Hematopoietic multipotent progenitor cell treated with erythropoietin and hydrocortisone succinate and interleukin-3 and kit ligand, for 4 days (in vitro differentiated cells): Measurements from ENCODE around the gene MYO10.
"Not testable (repeated sequence)": the region's sequence is repeated elsewhere in the genome, so short reads cannot be mapped to it uniquely, and the experiment has no call there.

Experiments used
- DNase-seq: peaks from one replicate; pipeline ENCODE4 v3.0.0-alpha.2; 2015

Gene MYO10

DNA sequence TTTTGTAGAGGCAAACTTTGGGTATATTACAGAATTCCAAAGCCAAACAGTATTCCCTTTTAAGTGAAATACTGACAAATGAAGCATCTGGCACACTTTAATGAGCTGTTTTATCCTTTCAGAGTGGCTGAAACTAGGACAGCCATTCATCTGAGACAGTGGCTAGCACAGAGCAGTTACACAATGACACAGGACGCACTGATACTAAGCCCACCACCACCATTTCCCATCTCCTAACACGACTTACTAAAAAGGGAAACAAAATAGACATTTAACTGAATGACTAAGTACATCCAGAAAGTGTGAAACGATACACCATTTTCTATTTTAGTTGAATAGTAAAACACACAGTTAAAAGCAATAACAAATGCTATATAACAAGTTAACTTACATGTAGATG, 198.9 kb downstream of the MYO10 start:
- no peak for DNase-seq

DNA sequence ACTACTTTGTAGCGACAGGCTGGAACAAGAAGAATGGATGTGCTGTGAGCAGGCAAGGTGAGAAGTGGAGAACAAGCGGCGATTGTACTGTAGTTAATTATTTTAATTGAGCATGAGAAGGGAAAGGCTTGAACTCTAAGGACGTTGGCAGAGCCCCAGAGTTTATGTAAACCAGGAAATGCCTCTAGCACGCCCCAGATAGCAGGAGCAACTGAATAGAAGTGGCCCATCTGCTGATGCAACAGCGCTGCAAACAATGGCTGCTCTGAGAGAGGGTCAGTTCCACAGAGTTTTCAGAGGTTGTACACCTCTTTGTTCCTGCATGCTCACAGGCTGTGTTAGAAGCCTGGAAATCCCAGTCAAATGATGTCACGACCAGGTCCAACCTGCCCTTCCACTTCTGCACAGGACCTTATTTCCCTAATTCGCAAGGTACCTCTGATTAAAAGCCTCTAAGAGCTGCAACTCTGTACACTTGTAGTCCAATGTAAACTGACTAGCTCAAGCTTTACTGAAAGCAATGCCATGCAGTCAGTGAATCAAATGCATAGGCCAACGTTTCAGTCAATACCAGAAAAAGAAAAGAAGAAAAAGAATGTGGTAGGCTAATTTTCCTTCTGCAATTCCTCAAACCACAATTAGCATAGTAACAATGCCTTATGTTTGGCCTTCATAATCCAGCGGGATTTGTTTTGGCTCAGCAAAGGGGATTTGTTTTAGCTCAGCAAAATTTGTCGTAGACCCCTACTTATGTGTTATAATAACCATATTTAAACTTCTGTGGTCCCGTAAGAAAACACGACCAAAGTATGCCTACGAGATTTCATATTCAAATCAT, 199.7 kb downstream of the MYO10 start:
- DNase-seq, result peak; percentile 19

DNA sequence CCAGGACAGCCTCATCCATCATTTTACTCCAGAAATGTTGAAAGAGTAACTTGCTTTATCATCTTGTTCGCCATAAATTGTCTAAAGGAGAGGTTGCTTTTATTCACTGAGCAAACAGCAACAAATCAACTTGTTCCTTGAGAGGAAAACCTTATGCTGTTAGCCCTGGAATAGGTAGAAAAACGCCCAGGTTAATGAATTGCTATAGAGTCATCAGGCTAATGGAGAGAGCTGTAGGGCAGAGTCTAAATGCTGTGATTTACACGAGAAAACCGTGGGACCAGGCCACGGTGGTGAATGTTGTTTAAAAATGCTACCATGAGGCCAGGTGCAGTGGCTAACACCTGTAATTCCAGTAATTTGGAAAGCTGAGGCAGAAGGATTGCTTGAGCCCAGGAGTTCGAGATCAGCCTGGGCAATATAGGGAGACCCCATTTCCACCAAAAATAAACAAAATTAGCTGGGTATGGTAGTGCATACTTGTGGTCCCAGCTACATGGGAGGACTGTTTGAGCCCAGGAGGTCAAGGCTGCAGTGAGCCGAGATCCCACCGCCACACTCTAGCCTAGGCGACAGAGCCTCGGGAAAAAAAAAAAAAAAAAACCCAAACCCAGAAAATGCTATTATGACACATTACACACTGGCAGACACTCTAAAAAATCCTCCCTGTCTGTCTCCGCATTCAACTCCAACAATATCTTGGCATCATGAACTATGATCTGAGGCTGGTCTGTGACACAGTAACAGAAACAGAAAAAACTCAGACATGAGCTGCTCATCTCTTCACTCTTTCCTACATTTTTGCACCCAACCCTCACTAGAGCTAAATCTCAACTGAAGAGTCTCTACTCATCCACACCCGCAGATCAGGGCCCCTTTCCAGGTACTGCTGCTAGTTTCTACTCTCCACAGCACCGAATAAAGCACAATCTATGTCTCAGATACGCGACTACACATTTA, 200.7 kb downstream of the MYO10 start:
- no peak for DNase-seq

DNA sequence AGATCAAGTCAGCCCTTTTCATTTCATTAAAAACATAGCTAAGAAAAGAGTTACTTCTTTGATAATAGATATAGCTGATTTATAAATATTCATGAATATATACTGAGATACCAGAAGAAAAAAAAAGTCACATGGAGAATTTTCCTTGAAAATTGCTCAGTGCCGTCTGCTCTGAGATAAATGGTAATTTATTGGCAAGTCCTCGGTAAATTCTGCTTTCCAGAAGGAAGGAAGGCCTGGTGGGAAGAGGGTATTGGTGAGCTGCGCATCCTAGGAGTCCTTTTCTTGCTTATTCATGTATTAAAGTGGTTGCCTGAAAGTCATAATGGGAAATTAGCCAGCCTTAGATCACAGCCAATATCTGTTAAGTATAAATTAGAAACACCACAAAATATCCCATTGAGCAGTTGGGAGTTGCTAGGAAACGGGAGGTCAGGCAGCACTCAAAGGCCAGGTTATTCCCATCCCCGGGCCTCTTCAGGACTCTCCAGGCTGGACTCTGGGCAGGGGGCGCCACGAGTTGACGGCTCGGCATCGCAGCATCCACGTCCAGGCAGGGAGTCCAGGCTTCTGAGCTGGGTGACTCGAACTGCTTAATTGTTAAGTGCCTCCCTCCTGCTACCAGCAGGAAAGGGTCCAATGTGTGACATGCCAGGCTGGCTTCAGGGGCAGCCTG, 202.6 kb downstream of the MYO10 start:
- DNase-seq, result no peak

DNA sequence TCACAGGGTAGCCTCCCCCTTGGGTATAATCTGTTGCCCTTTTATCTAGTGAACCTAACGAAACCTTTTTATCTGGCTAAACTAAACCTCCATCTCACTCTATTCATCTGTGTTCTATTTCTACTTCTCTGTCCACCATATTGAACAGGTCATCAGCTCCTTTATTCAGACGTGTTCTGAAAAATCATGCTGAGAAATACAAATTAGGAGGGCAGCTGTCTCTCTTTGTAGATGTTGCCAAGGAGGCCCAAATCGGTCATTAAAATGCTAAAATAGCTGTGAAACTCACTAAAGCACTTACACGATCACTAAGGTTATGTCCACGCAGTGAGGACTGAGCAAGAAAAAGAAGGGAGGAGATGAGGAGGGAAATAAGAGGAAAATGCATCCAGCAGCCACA, 203.7 kb downstream of the MYO10 start:
- DNase-seq, result no peak

DNA sequence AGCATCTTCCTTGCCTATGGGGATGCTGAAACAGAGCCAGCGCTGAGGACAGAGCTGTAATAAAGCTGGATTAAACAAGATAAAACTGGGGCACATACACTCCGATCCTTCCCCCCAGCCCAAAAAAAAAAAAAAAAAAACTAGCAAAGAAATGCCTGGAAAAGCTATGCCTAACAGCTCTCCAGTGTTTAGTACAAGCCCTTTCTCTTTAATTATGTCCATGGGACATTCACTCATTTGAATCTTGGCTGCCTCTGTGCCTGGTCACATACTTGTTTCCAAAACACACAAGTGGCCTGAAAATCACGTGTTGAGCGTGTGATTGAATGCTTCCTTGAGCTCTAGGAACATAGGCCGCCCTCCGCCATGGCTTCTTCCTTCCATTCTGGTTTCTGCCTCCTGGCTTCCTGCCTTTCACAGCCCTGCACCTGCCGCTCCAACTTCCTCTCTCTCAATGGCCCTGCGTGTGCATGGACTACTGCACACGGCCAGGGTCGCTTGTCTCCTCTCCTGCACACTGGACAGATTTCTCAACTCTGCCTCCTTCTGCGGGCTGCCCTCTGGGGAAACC, 208.2 kb downstream of the MYO10 start:
- peak; percentile 33 for DNase-seq

DNA sequence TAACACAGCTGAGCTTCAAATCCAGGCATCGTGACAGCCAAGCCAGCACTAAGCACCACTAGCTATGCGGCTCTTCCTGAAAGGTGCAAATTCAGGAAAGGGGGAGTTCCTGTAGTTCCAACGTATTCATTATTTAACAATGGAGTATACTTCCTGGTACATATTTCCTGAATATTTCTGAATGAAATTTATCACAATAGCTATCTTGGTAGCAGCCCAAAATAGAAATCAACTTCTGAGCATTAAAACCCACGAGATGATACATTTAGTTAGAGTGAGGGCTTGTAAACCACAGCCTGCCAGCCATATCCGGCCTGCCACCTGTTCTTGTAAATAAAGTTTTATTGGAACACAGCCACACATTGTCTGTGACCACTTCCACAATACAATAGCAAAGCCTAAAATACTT, 209.5 kb downstream of the MYO10 start:
- DNase-seq, result peak; percentile 78

DNA sequence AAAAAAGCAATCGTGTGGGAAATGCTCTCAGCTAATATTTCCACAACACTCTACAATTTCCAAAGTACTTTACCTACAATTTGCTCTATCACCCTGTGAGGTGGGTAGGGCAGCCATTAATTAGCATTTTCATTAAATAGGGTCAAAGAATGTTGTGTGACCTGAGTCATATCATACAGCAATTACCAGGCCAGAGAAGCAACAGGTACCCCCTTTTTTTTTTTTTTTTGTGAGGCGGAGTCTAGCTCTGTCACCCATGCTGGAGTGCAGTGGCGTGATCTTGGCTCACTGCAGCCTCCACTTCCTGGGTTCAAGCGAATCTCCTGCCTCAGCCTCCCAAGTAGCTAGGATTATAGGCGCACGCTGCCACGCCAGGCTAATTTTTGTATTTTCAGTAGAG, 210.5 kb downstream of the MYO10 start:
- no peak for DNase-seq

DNA sequence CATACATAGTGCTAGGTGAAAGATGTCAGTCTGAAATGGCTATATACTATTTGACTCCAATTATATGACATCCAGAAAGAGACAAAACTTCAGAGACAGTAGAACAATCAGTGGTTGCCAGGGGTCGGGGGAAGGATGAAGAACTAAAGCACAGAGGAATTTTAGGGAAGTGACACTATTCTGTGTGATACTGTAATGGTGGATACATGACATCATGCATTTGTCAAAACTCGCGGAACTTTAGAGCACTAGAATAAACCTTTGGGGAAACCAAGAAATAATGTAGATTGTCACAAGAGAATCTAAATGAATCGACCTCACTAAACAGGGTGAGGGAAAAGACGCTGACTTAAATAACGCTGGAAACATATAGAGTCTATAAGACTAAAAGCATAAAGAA, 212.3 kb downstream of the MYO10 start:
- no peak for DNase-seq

DNA sequence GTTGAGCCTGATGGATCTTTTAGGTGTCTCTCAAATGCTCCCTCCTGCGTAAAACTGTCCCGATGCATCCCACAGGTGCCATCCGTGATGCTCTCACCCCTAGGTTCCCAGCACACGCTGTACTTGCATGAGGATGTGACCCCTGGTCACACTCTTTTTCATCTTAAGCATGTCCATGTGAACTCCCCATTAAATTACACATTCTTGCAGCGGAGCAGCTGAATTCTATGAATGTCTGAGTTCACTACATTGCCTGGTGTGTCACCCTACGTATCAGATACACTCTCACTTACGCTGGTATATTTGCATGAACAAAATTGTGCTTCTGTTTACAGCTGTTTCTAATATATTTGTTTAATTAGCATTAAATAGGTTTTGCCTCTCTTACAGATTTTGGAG, 214.0 kb downstream of the MYO10 start:
- no peak for DNase-seq

DNA sequence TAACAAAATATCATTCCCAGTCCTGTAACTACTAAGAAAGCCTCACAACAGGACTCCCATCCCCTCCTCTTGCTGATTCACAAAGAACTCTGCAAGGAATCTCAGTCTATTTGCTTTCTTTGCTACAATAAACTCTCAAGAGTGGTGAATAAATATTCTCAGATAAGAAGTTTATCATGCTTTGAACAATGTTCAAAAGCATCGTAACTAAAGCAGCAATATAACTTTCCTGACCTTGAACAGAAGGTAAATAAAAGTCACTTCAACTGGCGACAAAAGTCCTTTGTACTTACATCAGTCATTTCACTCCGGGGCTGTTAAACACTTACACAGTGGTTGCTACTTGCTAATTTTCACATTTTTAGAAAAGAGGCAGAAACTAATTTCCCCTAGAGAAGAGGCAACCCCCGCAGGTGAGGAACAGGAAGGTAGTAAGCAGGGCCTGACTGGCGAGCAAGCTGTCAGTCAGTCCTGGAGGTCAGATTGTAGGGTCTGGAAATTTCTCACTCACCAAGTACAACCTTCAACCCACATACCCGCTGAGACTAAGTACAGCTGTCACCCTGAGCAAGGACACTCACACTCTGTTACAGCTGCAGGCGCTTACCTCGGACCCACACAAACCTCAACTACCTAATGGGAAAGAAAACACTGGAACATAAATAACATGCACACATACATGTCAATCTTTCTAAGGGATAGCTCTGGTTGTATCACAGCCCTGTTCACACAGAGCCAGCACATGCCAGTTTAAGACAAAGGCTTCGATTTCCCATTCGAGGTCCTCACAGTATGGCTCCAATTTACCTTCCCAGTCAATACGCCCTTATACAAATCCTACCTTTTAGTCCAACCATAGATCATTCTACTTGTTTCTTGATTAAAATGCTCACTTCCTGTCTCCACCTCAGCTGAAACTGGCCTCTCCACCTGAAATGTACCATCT, 214.7 kb downstream of the MYO10 start:
- DNase-seq, result no peak

DNA sequence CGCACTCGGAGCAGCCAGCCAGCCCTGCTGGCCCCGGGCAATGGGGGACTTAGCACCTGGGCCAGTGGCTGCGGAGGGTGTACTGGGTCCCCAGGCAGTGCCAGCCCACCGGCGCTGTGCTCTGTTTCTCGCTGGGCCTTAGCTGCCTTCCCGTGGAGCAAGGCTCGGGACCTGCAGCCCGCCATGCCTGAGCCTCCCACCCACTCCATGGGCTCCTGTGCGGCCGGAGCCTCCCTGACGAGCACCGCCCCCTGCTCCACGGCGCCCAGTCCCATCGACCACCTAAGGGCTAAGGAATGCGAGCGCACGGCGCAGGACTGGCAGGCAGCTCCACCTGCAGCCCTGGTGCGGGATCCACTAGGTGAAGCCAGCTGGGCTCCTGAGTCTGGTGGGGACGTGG, 218.1 kb downstream of the MYO10 start:
- DNase-seq, result not testable (repeated sequence)

DNA sequence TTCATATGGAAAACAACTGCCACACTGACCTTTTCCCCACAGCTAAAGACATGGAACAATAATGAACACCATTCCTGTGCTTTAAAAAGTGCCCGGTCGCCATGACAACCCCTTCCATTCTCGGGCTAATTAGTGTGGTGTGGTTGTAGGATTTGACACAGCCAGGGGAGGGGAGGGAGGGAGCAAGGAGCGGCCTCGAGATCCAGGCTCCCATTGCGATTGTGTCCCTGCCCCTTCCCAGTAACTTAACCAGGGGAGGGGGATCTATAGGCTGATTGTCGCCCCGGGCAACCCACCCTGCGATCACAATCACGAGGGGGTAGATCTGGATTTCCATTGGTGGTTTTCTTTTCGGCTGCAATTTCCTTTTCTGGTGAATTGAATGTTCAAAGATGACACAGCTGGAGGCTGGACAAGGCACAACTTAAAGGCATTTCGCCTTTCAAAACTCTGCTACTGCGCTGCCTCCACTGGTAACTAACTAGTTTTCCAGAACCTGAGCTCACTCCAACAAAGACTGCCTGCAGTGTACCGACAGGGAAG, 222.6 kb downstream of the MYO10 start:
- DNase-seq, result peak; percentile 7

DNA sequence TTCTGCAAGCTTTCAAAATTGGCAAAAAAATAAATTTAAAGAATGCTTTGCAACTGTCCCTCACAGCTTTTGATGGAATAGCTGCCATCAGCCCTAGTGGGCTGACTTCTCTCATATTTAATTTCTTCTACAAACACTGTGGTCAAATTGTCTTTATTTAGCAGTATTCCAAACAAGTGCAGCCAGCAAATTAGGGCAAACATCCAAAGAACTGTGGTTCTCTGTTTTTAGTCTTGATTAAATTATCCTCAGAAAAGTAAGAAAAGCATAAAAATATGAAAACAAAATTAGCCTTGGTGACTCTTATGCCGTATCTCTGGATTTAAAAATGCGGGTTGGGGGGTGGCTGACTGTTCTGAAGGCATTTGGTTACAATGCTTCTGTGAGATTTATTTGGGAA, 223.5 kb downstream of the MYO10 start:
- no peak for DNase-seq

DNA sequence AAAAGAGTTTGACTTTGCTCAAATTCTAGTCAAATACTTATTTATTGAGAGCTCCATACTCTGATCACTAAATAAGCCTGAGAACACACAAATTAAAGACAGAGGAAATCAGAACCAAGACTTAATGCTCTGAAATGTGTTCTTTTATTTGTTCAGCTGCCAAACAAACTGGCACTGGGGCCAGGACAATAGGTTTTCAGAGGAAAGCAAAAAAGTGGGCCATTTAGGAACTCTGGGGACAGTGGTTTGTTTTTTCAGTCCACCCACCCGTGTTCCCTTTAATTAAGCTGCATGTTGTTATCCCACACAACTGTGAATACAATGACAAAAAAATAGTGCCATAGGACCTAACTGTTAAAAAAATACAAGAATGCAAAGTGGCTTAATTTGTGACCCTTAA, 223.9 kb downstream of the MYO10 start:
- no peak for DNase-seq

DNA sequence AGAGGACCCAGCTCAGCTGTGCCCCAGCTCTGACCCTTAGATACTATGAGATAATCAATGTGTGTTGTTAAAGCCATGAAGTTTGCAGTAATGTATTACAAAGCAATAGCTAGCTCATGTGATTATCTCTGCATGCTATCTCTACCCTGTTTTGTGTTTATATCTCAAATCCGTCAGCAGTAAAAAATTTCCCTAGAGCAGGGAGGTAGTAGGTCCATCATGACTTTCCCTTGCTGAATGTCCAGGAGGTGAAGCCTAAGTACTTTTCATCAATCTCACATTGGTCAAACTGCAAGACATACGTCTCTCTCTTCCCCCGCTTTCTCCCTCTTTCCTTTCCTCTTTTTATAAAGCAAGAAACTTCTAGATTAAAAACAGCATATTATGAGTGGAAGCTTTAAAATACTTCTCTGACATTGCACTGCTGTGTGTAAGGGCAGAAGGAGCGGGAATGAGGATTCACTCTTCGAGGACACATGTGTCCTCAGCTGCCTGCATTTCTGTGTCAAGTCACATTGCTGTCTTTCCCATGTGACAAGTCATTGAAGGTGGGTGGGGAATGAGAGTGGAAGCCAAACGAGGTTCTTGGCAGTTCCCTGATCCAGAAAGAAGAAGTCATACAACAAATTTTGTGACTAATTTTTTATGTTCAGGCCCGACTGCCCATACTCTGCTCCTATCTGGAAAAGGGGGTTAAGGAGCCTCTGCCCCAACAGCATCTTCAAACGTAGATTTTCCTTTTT, 226.2 kb downstream of the MYO10 start:
- DNase-seq, result no peak

DNA sequence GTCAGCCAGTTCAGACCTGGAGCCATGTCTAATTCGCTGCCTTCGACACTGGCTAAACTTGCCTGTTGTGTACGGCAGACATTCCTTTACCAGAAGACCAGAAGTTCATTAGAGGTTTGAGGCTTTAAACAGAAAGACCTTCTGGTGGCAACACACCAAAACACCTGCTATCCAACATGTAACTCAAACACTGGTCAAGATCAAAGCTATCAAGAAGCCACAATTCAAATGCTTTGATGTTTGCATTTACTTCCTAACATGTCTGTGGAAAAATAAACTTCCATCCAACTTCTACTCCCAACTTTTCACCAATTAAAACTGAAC, 228.3 kb downstream of the MYO10 start:
- no peak for DNase-seq

DNA sequence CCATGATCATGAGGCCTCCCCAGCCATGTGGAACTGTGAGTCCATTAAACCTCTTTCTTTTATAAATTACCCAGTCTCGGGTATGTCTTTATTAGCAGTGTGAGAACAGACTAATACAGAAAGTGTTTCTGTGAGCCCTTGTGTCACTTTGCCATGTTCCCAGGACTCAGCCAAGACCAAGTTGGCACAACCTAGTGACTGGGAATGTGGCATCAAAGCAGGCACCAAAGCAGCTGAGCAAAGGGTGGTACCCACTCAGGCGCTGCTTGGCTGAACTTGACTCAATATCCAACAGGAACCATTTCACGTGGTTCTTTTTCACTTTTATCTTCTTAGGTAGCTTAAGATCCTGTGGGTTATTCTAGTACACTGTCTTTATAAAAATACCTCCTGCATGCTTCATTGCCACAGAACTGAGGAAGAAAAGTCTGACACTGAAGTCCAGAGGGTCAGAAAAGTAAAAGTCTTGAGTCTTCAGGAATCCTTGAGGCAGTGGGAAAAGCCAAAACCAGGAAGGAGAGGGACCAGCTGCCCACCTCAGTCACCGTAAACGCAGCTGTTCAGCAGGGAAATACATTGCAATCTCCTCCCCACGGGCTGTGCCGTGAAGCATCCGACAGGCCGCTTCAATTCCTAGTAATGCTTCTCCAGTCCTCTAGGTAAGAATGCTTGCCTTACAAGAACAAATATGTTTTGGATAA, 228.8 kb downstream of the MYO10 start:
- no peak for DNase-seq

DNA sequence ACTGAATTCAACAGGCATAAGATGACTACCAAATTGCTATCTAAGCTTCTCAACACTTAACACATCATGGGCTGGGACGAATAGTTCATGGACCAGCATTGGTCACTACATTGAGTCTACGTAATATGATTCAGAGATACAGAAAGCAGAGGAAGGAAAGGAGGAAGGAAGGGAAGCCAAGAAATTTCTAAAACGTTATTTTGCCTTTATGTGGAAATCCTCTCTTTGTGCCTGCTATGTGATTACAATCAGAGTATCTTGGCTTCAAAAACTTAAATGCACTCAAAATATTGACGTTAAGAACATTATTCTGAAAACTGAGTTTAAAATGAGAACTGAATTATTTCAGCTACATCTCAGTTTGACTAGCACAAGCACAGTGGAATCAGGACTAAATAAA, 231.1 kb downstream of the MYO10 start:
- DNase-seq, result no peak

DNA sequence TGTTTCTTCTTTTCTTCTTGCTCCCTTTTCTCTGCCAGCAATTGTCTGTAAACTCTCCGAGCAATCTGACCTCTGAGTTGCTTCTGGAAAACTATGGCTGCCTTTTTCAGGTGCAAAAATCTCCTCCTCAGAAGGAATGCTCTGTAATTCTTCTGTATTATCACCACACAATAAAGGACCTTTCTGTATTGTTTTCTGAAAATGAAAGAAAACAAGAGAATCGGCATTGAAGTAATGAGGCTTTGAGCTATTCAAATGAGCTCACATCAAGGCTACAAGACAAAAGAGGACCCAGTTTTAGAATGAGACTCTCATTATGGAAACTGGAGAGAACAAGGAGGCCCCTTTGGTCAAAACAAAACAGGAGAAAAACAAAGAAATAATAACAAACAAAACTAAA, 233.1 kb downstream of the MYO10 start:
- no peak for DNase-seq
